Neural progenitor cell (in vitro differentiated cells): ENCODE measurements around the gene FYB1.

Experiments
- CTCF ChIP-seq: fragments of 200-600 bp; sonication (generic); IDR thresholded peaks from 2 replicates; pipeline ENCODE4 v1.5.1; 2017; ENCODE audit warnings: antibody characterized with exemption, mild to moderate bottlenecking
- EZH2phosphoT487 ChIP-seq: fragments of 200-600 bp; sonication (generic); IDR thresholded peaks from 2 replicates; pipeline ENCODE4 v1.6.1; 2017; ENCODE audit warnings: antibody characterized with exemption

- TF ChIP-seq CTCF (no peak), EZH2phosphoT487 (no peak)
These were observed 76.1 kb downstream of the FYB1 start for GRCh38 chr5:39143151-39143860.
